ENCODE measurements around the gene ZYG11A. TPM values are rescaled to one million over a fixed set of nuclear protein-coding genes. Genes with fewer than 3 reads are reported as not detected.
"Not testable (repeated sequence)": the region's sequence is repeated elsewhere in the genome, so short reads cannot be mapped to it uniquely, and the experiment has no call there.

Gene ZYG11A
- total and polyA plus RNA-seq, 2 of the 8 experiments (the other 6 are each of a cell fraction or from before 2014, with no cell fraction given), result 0.89 to 2.6 TPM

DNA sequence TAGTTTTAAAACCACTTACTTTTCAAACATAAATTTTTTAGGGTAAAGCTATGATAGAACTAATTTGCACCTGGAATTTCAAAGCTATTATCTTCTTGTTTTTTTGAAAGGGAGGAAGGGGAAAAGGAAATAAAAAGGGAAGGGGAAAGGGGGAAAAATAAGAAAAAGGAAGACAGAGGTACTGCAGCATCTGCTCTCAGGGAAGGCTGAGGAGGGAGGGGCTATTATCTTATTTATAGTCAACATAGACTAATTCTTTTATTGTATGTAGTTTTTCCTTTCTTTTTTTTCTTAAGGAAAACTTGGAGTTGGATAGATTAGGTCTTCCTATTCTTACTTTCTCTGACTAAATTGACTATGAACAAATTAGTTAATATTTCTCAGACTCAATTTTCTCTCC lies 41.5 kb upstream of the ZYG11A start:
- Histone ChIP-seq H3K23me2 (ENCODE audit: low read depth, low read length) (no peaks in the 10 kb centered on the region), H2BK20ac (ENCODE audit: low read length) (no peak overlapping the region), H4K5ac (ENCODE audit: insufficient read length, low read depth, low read length) (no peak overlapping the region), H3K36me3 (ENCODE audit: control insufficient read depth in 2 of 4, insufficient read depth in 4 of 4, low read length in 3 of 4) (peaks cover 0 to 10% (median 0%) of the 10 kb centered on the region in 4 experiments; a peak in 2 of 8 replicates), H3K4ac (replicated peaks; ENCODE audit: insufficient read length, low read depth, low read length) (no peak overlapping the region), H3K4me1 (replicated peaks in 1 of 4; ENCODE audit: control insufficient read depth in 3 of 4, insufficient read depth in 4 of 4, low read length in 3 of 4) (no peaks in the 10 kb centered on the region), H3K4me3 (ENCODE audit: extremely low read depth in 1 of 4, insufficient read depth in 2 of 4, low read depth in 3 of 4, low read length in 4 of 4) (no peak overlapping the region), H2BK15ac (ENCODE audit: low read length) (no peak overlapping the region), H2AK5ac (ENCODE audit: low read depth, low read length) (no peak overlapping the region), H3K56ac (replicated peaks; ENCODE audit: insufficient read length, low read depth, low read length) (no peak overlapping the region), H2BK120ac (replicated peaks; ENCODE audit: low read depth, low read length) (no peak overlapping the region), H3K4me2 (ENCODE audit: insufficient read depth in 1 of 2, low read depth in 2 of 2, low read length in 2 of 2) (no peak overlapping the region), H3K23ac (ENCODE audit: insufficient read length) (no peak overlapping the region), H4K20me1 (replicated peaks in 1 of 2; ENCODE audit: control insufficient read depth in 1 of 2, insufficient read depth in 2 of 2, low read length in 2 of 2) (no peaks in the 10 kb centered on the region), H4K8ac (ENCODE audit: extremely low read depth, insufficient read depth, low read length) (no peak overlapping the region), H3K79me1 (ENCODE audit: low read depth, low read length) (no peaks in the 10 kb centered on the region), H3K79me2 (ENCODE audit: control insufficient read depth in 1 of 2, insufficient read depth in 2 of 2, low read length in 2 of 2) (no peaks in the 10 kb centered on the region), H2BK12ac (ENCODE audit: low read depth, low read length) (no peak overlapping the region), H2AFZ (ENCODE audit: low read length) (no peak overlapping the region), H3K27ac (ENCODE audit: low read depth, low read length) (no peak overlapping the region), H3K9me3 (ENCODE audit: insufficient read depth in 2 of 2, low read depth in 1 of 2, low read length in 1 of 2) (no peaks in the 10 kb centered on the region), H2BK5ac (ENCODE audit: low read depth, low read length) (no peak overlapping the region), H3K18ac (ENCODE audit: extremely low read depth, low read length) (no peak overlapping the region), H3K9ac (replicated peaks in 1 of 4; ENCODE audit: extremely low read depth in 1 of 4, low read depth in 3 of 4, low read length in 3 of 4) (no peak overlapping the region), H3K14ac (ENCODE audit: insufficient read length) (no peak overlapping the region), H3K27me3 (replicated peaks in 1 of 4; ENCODE audit: control insufficient read depth in 3 of 4, extremely low read depth in 1 of 4, insufficient read depth in 3 of 4, low read length in 3 of 4) (no peaks in the 10 kb centered on the region), H4K91ac (replicated peaks; ENCODE audit: insufficient read length, low read length) (no peak overlapping the region)
- CTCF ChIA-PET (ENCODE audit: partially characterized antibody), result interaction anchor here (0.6 to 1.9 kb wide), 3 partner anchors 10 to 180 kb away, joined by 3 to 4 read pairs (median 4); no protein-coding TSS in a partner anchor
- no peak for TF ChIP-seq CTBP2 (IDR thresholded peaks at IDR 0.05; ENCODE audit: borderline replicate concordance, insufficient read depth, insufficient read length, low read length)
- POLR2A ChIA-PET (ENCODE audit: partially characterized antibody), result no interaction called here
- DNase-seq (ENCODE audit: low read depth in 1 of 2, low spot score in 2 of 2), result no peak
- FAIRE-seq, result no peak

- H3K4ac ChIP-seq (replicated peaks; ENCODE audit: insufficient read length, low read depth, low read length); H4K20me1 ChIP-seq (replicated peaks in 1 of 2; ENCODE audit: control insufficient read depth in 1 of 2, insufficient read depth in 2 of 2, low read length in 2 of 2); H3K79me1 ChIP-seq (ENCODE audit: low read depth, low read length); H3K9ac ChIP-seq (replicated peaks in 1 of 4; ENCODE audit: extremely low read depth in 1 of 4, low read depth in 3 of 4, low read length in 3 of 4); H2BK120ac ChIP-seq (replicated peaks; ENCODE audit: low read depth, low read length); H2AK5ac ChIP-seq (ENCODE audit: low read depth, low read length); H3K4me1 ChIP-seq (replicated peaks in 1 of 4; ENCODE audit: control insufficient read depth in 3 of 4, insufficient read depth in 4 of 4, low read length in 3 of 4); H2AFZ ChIP-seq (ENCODE audit: low read length); H3K56ac ChIP-seq (replicated peaks; ENCODE audit: insufficient read length, low read depth, low read length); H4K8ac ChIP-seq (ENCODE audit: extremely low read depth, insufficient read depth, low read length); FAIRE-seq; DNase-seq (ENCODE audit: low read depth in 1 of 2, low spot score in 2 of 2); H3K27me3 ChIP-seq (replicated peaks in 1 of 4; ENCODE audit: control insufficient read depth in 3 of 4, extremely low read depth in 1 of 4, insufficient read depth in 3 of 4, low read length in 3 of 4); H4K91ac ChIP-seq (replicated peaks; ENCODE audit: insufficient read length, low read length); H2BK12ac ChIP-seq (ENCODE audit: low read depth, low read length); H3K18ac ChIP-seq (ENCODE audit: extremely low read depth, low read length); H3K23me2 ChIP-seq (ENCODE audit: low read depth, low read length); H2BK15ac ChIP-seq (ENCODE audit: low read length); H3K36me3 ChIP-seq (ENCODE audit: control insufficient read depth in 2 of 4, insufficient read depth in 4 of 4, low read length in 3 of 4); H3K79me2 ChIP-seq (ENCODE audit: control insufficient read depth in 1 of 2, insufficient read depth in 2 of 2, low read length in 2 of 2); H3K4me2 ChIP-seq (ENCODE audit: insufficient read depth in 1 of 2, low read depth in 2 of 2, low read length in 2 of 2); H3K14ac ChIP-seq (ENCODE audit: insufficient read length); H3K9me3 ChIP-seq (ENCODE audit: insufficient read depth in 2 of 2, low read depth in 1 of 2, low read length in 1 of 2); H3K23ac ChIP-seq (ENCODE audit: insufficient read length); POLR2A ChIA-PET (ENCODE audit: partially characterized antibody); H4K5ac ChIP-seq (ENCODE audit: insufficient read length, low read depth, low read length); H3K4me3 ChIP-seq (ENCODE audit: extremely low read depth in 1 of 4, insufficient read depth in 2 of 4, low read depth in 3 of 4, low read length in 4 of 4); H2BK20ac ChIP-seq (ENCODE audit: low read length); H2BK5ac ChIP-seq (ENCODE audit: low read depth, low read length); H3K27ac ChIP-seq (ENCODE audit: low read depth, low read length): not testable (repeated sequence)
- WGBS, 2 experiments (ENCODE audit: extremely low coverage in 1 of 2, insufficient coverage in 1 of 2, insufficient read length in 1 of 2, insufficient replicate concordance in 2 of 2, low coverage in 1 of 2, low lambda C conversion rate in 2 of 2, missing lambda C conversion rate in 1 of 2), result 96% methylated on average over 3 of the region's 3 CpGs; no CpG with 5 or more reads in 1 of the 2 experiments
- CTCF ChIA-PET (ENCODE audit: partially characterized antibody), result interaction anchor here (0.9 kb wide), 1 partner anchor 100 kb away, joined by 4 read pairs; no protein-coding TSS in a partner anchor
These were observed 38.5 kb upstream of the ZYG11A start for GRCh38 chr1:52804083-52804482.
